Neutrophil (primary cell): ENCODE results near the gene ZNF710.

Experiments
- H3K27ac ChIP-seq: fragments of 200-600 bp; sonication (generic); 2 replicates; pipeline ENCODE4 v1.5.1; 2016; ENCODE audit warnings: mild to moderate bottlenecking, moderate library complexity
- H3K27me3 ChIP-seq: fragments of 200-600 bp; sonication (generic); 2 replicates; pipeline ENCODE4 v1.6.0; 2016; ENCODE audit warnings: mild to moderate bottlenecking
- H3K36me3 ChIP-seq: fragments of 200-600 bp; sonication (generic); 2 replicates; pipeline ENCODE4 v1.5.1; 2017
- H3K4me1 ChIP-seq, 2 experiments: fragments of 200-600 bp in 1 of 2; sonication (generic) in 1 of 2; 1 replicate in 1 of 2; 2 replicates in 1 of 2; pipeline versions ENCODE4 v1.5.1 to v1.6.1; 2013 to 2016; ENCODE audit warnings: low read depth in 1 of 2, low read length in 1 of 2, mild to moderate bottlenecking in 1 of 2, moderate library complexity in 1 of 2; ENCODE audit not compliant: control insufficient read depth in 1 of 2, insufficient read depth in 1 of 2
- H3K4me3 ChIP-seq, 2 experiments: fragments of 200-600 bp in 1 of 2; sonication (generic) in 1 of 2; 1 replicate in 1 of 2; 2 replicates in 1 of 2; pipeline ENCODE4 v1.5.1; 2013 to 2016; ENCODE audit warnings: low read depth in 1 of 2, low read length in 1 of 2, mild to moderate bottlenecking in 1 of 2, moderate library complexity in 1 of 2
- H3K9me3 ChIP-seq: fragments of 200-600 bp; sonication (generic); 2 replicates; pipeline ENCODE4 v1.5.1; 2016
- TF ChIP-seq, protein P1 (sequence below): fragments of 200-600 bp; sonication (generic); IDR thresholded peaks from 2 replicates; pipeline ENCODE4 v1.5.1; 2016; ENCODE audit warnings: antibody characterized with exemption

Gene ZNF710

DNA sequence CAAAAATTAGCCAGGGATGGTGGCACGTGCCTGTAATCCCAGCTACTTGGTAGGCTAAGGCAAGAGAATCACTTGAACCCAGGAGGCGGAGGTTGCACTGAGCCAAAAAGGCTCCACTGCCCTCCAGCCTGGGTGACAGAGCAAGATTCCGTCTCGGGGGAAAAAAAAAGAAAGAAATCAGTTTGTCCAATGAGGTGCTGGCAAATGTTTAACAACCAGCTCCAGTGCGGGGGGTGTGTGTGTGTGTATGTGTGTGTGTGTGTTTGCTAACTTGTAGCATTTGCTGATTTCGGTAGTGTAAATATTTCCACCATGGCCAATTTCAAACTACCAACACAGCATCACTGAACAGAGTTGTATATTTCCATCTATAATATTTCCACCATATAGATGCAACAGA, 124.9 kb downstream of the ZNF710 start:
- H3K9me3 ChIP-seq: no peaks in the 10 kb centered on the region
- H3K36me3 ChIP-seq: no peaks in the 10 kb centered on the region
- TF ChIP-seq, protein P1, sequence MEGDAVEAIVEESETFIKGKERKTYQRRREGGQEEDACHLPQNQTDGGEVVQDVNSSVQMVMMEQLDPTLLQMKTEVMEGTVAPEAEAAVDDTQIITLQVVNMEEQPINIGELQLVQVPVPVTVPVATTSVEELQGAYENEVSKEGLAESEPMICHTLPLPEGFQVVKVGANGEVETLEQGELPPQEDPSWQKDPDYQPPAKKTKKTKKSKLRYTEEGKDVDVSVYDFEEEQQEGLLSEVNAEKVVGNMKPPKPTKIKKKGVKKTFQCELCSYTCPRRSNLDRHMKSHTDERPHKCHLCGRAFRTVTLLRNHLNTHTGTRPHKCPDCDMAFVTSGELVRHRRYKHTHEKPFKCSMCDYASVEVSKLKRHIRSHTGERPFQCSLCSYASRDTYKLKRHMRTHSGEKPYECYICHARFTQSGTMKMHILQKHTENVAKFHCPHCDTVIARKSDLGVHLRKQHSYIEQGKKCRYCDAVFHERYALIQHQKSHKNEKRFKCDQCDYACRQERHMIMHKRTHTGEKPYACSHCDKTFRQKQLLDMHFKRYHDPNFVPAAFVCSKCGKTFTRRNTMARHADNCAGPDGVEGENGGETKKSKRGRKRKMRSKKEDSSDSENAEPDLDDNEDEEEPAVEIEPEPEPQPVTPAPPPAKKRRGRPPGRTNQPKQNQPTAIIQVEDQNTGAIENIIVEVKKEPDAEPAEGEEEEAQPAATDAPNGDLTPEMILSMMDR: no peak
- H3K27me3 ChIP-seq: peaks cover 10% of the 10 kb centered on the region
- no peaks in the 10 kb centered on the region for H3K4me1 ChIP-seq
- H3K27ac ChIP-seq: no peak overlapping the region
- no peak overlapping the region for H3K4me3 ChIP-seq

DNA sequence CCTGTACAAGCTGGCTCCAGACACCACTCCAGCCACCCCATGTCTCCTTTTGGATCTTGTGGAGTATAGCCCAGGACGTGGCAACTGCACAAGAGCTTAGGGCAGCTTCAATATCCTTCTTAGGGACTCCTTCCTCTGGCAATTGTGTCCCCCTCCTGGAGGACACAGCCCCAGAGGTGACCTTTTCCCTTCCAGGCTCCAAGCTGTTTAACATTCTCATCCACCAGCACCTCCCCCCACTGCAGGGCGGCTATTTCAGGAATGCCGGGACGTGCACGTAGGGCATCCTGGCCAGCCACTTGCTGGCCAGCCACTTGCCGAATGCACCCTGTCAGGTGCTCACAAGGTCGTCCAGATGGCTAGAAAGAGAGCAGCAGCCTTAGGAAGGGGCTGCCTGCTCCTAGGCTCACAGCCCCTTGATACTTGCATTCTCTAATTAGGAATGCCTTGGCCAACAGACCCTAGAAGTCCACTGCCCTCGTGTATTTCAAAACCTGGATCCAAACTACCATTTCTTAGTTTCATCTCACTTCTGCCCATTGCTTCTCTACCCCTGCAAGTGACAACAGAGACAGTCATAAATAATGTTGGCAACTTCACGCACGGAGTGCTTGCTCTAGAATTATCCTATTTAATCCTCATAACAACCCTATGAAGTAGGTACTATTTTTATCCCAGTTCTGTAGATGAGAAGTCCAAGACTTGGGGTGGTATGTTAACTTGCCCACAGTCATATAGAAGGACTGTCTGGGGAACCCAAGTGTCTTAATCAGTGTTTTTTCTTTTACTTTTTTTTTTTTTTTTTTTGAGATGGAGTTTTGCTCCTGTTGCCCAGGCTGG, 125.7 kb downstream of the ZNF710 start:
- Histone ChIP-seq H3K27ac (no peak overlapping the region), H3K4me1 (no peaks in the 10 kb centered on the region), H3K27me3 (peaks cover 10% of the 10 kb centered on the region), H3K9me3 (no peaks in the 10 kb centered on the region), H3K36me3 (no peaks in the 10 kb centered on the region), H3K4me3 (no peak overlapping the region)
- TF ChIP-seq, protein P1: no peak

DNA sequence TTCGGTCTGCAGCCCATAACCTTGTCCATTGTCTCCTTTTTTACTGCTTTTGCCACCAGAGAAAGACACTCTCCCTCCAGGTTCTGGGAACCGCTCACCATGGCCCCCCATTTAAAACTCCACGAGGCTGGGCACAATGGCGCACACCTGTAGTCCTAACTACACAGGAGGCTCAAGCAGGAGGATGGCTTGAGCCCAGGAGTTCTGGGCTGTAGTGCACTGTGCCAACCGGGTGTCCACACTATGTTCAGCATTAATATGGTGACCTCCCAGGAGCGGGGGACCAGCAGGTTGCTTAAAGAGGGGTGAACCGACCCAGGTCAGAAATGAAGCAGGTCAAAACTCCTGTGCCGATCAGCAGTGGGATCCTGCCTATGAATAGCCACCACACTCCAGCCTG, 129.2 kb downstream of the ZNF710 start:
- H3K36me3 ChIP-seq: no peaks in the 10 kb centered on the region
- H3K4me1 ChIP-seq: no peaks in the 10 kb centered on the region
- TF ChIP-seq, protein P1: no peak
- no peak overlapping the region for H3K27ac ChIP-seq
- no peak overlapping the region for H3K4me3 ChIP-seq
- peaks cover 10% of the 10 kb centered on the region for H3K27me3 ChIP-seq
- H3K9me3 ChIP-seq: no peaks in the 10 kb centered on the region
